ENCODE measurements around the gene PPP1R27. TPM values are rescaled to one million over a fixed set of nuclear protein-coding genes. Genes with fewer than 3 reads are reported as not detected.

Gene PPP1R27
- total RNA-seq, 1 donor from 2014 or later: not detected

DNA sequence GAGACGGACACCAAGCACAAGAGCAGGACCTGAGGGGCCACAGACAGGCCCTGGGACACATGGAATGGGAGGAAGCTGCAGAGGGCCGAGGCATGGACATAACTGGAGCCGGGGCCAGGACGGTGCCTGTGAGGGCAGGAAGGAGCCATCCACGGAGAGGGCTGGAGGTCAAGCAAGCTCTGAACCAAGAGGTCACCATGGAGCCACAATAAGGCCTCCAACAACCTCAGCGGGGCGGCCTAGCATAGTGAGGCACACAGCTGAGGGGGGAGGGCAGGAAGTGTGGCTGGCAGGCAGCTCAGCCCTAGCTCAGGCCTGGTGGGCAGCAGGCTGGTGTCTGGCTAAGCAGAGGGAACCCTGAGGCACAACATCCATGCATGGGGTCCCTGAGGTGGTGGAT, 6.2 kb downstream of the PPP1R27 start:
- Histone ChIP-seq H2AFZ (ENCODE audit: low read depth, low read length) (no peak overlapping the region), H3K4me2 (ENCODE audit: low read length) (no peak overlapping the region), H3K4me3 (ENCODE audit: insufficient read depth, low read depth, low read length) (no peak overlapping the region), H4K20me1 (ENCODE audit: insufficient read depth, low read length) (peaks cover 57% of the 10 kb centered on the region), H3K27ac (ENCODE audit: low read depth, low read length) (no peak overlapping the region), H3K9me3 (ENCODE audit: insufficient read depth, low read depth, low read length) (no peaks in the 10 kb centered on the region), H3K36me3 (ENCODE audit: insufficient read depth, low read length) (no peaks in the 10 kb centered on the region), H3K9ac (ENCODE audit: low read length) (no peak overlapping the region), H3K4me1 (ENCODE audit: insufficient read depth, low read length) (peaks cover 13% of the 10 kb centered on the region), H3K27me3 (ENCODE audit: insufficient read depth, low read length) (no peaks in the 10 kb centered on the region), H3K79me2 (ENCODE audit: insufficient read depth, low read length) (peaks cover 66% of the 10 kb centered on the region)
- H3K27ac Mint-ChIP-seq (ENCODE audit: unreplicated experiment): no peak overlapping the region
- DNase-seq (ENCODE audit: low read depth) (no peak), FAIRE-seq (no peak)
- peaks cover 9% of the 10 kb centered on the region for H3K4me1 Mint-ChIP-seq (ENCODE audit: low read depth, unreplicated experiment)
- H3K36me3 Mint-ChIP-seq (ENCODE audit: low read depth, unreplicated experiment): no peaks in the 10 kb centered on the region
- peaks cover 1% of the 10 kb centered on the region for H3K9me3 Mint-ChIP-seq (ENCODE audit: unreplicated experiment)
- H3K27me3 Mint-ChIP-seq (ENCODE audit: low read depth, unreplicated experiment): peaks cover 3% of the 10 kb centered on the region
- H3K4me3 Mint-ChIP-seq (ENCODE audit: unreplicated experiment): no peak overlapping the region
- TF ChIP-seq, protein P1, sequence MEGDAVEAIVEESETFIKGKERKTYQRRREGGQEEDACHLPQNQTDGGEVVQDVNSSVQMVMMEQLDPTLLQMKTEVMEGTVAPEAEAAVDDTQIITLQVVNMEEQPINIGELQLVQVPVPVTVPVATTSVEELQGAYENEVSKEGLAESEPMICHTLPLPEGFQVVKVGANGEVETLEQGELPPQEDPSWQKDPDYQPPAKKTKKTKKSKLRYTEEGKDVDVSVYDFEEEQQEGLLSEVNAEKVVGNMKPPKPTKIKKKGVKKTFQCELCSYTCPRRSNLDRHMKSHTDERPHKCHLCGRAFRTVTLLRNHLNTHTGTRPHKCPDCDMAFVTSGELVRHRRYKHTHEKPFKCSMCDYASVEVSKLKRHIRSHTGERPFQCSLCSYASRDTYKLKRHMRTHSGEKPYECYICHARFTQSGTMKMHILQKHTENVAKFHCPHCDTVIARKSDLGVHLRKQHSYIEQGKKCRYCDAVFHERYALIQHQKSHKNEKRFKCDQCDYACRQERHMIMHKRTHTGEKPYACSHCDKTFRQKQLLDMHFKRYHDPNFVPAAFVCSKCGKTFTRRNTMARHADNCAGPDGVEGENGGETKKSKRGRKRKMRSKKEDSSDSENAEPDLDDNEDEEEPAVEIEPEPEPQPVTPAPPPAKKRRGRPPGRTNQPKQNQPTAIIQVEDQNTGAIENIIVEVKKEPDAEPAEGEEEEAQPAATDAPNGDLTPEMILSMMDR (IDR thresholded peaks at IDR 0.05; ENCODE audit: insufficient read depth, low read depth, low read length): no peak
- TF ChIP-seq EZH2 (IDR thresholded peaks at IDR 0.05; ENCODE audit: insufficient read depth, low read length): no peak

DNA sequence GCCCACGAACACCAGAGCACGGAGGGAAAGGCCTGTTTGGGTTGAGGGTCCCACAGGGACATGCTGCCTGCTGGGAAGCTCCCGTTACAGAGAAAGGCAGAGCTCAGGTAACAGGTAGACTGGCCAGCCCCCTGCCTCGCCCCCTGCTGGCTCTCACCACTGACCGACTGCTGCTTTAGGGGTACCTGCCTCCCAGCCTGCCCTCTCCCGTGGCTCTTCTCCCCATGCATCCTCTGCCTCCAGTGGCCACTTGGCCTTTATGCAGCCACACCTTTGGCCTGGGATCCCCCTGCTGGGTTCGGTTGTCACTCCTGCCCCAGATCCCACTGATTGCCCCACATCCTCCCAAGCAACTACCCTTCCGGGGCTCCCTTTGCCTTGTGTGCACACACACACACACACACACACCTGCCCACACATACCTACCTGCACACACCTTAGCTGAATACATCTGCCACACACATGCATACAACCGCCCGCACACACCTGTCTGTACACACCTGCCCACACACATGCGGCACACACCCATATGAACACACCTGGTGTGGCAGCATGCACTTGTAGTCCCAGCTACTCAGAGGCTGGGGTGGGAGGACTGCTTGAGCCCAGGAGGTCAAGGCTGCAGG, 8.9 kb downstream of the PPP1R27 start:
- H3K79me2 ChIP-seq (ENCODE audit: insufficient read depth, low read length): peaks cover 48% of the 10 kb centered on the region

DNA sequence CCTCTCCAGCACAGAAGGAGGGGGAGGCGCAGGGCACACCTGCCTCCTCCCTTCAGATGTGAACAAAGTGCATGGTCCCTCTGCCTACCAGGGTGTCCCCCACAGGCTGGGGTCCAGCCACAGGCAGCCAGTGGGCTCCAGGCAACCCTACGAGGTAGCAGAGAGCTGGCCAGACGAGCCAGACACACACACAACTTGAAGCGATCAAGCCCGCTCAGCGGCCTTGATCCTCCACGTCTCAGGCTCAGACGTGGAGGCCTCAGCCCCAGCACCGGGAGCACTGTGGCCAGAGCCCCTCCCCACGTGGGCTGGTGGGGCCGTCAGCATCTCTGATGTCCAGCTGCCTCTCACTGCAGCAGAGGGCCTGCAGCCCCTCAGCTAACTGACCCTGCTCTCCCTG, 10.3 kb downstream of the PPP1R27 start:
- no peak overlapping the region for H3K27ac ChIP-seq (ENCODE audit: low read depth, low read length)
- TF ChIP-seq EZH2 (IDR thresholded peaks at IDR 0.05; ENCODE audit: insufficient read depth, low read length): no peak
- TF ChIP-seq, protein P1 (IDR thresholded peaks at IDR 0.05; ENCODE audit: insufficient read depth, low read depth, low read length): no peak
- H3K4me1 Mint-ChIP-seq (ENCODE audit: low read depth, unreplicated experiment): peaks cover 4% of the 10 kb centered on the region
- peaks cover 42% of the 10 kb centered on the region for H4K20me1 ChIP-seq (ENCODE audit: insufficient read depth, low read length)
- H3K4me1 ChIP-seq (ENCODE audit: insufficient read depth, low read length): no peaks in the 10 kb centered on the region
- no peaks in the 10 kb centered on the region for H3K36me3 ChIP-seq (ENCODE audit: insufficient read depth, low read length)
- no peaks in the 10 kb centered on the region for H3K36me3 Mint-ChIP-seq (ENCODE audit: low read depth, unreplicated experiment)
- H3K27ac Mint-ChIP-seq (ENCODE audit: unreplicated experiment): no peak overlapping the region
- H3K4me3 Mint-ChIP-seq (ENCODE audit: unreplicated experiment): no peak overlapping the region
- H3K4me2 ChIP-seq (ENCODE audit: low read length): no peak overlapping the region
- no peaks in the 10 kb centered on the region for H3K27me3 ChIP-seq (ENCODE audit: insufficient read depth, low read length)
- no peaks in the 10 kb centered on the region for H3K9me3 Mint-ChIP-seq (ENCODE audit: unreplicated experiment)
- no peaks in the 10 kb centered on the region for H3K9me3 ChIP-seq (ENCODE audit: insufficient read depth, low read depth, low read length)
- H3K9ac ChIP-seq (ENCODE audit: low read length): no peak overlapping the region
- DNase-seq (ENCODE audit: low read depth) (no peak), FAIRE-seq (no peak)
- no peak overlapping the region for H3K4me3 ChIP-seq (ENCODE audit: insufficient read depth, low read depth, low read length)
- peaks cover 37% of the 10 kb centered on the region for H3K79me2 ChIP-seq (ENCODE audit: insufficient read depth, low read length)
- peaks cover 3% of the 10 kb centered on the region for H3K27me3 Mint-ChIP-seq (ENCODE audit: low read depth, unreplicated experiment)
- H2AFZ ChIP-seq (ENCODE audit: low read depth, low read length): no peak overlapping the region

More for the DNA sequence above, 8.9 kb downstream of the PPP1R27 start:
- no peaks in the 10 kb centered on the region for H3K4me1 ChIP-seq (ENCODE audit: insufficient read depth, low read length)
- H3K4me2 ChIP-seq (ENCODE audit: low read length): no peak overlapping the region
- H3K4me3 Mint-ChIP-seq (ENCODE audit: unreplicated experiment): no peak overlapping the region
- no peaks in the 10 kb centered on the region for H3K9me3 ChIP-seq (ENCODE audit: insufficient read depth, low read depth, low read length)
- H3K4me1 Mint-ChIP-seq (ENCODE audit: low read depth, unreplicated experiment): peaks cover 6% of the 10 kb centered on the region
- no peak for DNase-seq (ENCODE audit: low read depth)
- H3K9me3 Mint-ChIP-seq (ENCODE audit: unreplicated experiment): no peaks in the 10 kb centered on the region
- FAIRE-seq: no peak
- H3K27me3 ChIP-seq (ENCODE audit: insufficient read depth, low read length): no peaks in the 10 kb centered on the region
- H3K36me3 Mint-ChIP-seq (ENCODE audit: low read depth, unreplicated experiment): no peaks in the 10 kb centered on the region
- H3K4me3 ChIP-seq (ENCODE audit: insufficient read depth, low read depth, low read length): no peak overlapping the region
- H3K27ac ChIP-seq (ENCODE audit: low read depth, low read length): no peak overlapping the region
- no peak overlapping the region for H3K27ac Mint-ChIP-seq (ENCODE audit: unreplicated experiment)
- peaks cover 48% of the 10 kb centered on the region for H4K20me1 ChIP-seq (ENCODE audit: insufficient read depth, low read length)
- TF ChIP-seq, protein P1 (IDR thresholded peaks at IDR 0.05; ENCODE audit: insufficient read depth, low read depth, low read length): no peak
- no peak for TF ChIP-seq EZH2 (IDR thresholded peaks at IDR 0.05; ENCODE audit: insufficient read depth, low read length)
- no peaks in the 10 kb centered on the region for H3K36me3 ChIP-seq (ENCODE audit: insufficient read depth, low read length)
- peaks cover 3% of the 10 kb centered on the region for H3K27me3 Mint-ChIP-seq (ENCODE audit: low read depth, unreplicated experiment)
- no peak overlapping the region for H3K9ac ChIP-seq (ENCODE audit: low read length)
- no peak overlapping the region for H2AFZ ChIP-seq (ENCODE audit: low read depth, low read length)
